Endothelial cell of umbilical vein (primary cell): ENCODE measurements around the gene SH3TC1. TPM values are rescaled to one million over a fixed set of nuclear protein-coding genes. Genes with fewer than 3 reads are reported as not detected.

Experiments
- BruUV-seq: library from RNA; stranded (reverse); fragments of 400-500 nt; replicated peaks from 2 replicates; lab custom pipeline; 2021; lab: Mats Ljungman, UMichigan
- CTCF ChIA-PET: fragments of 300-600, 350-600 bp; sonication (Branson Sonifier 250); formaldehyde crosslinking; loops from one replicate; lab custom pipeline; 2021; ENCODE audit warnings: antibody characterized with exemption, inconsistent platforms; lab: Charles Lee
- POLR2A ChIA-PET: fragments of 300-600, 350-600 bp; sonication (Branson Sonifier 250); formaldehyde crosslinking; loops from one replicate; lab custom pipeline; 2021; ENCODE audit warnings: antibody characterized with exemption, inconsistent platforms; lab: Charles Lee
- DNase-seq: peaks from one replicate; pipeline ENCODE4 v3.0.0-alpha.2; 2011; ENCODE audit warnings: low read depth, low spot score
- FAIRE-seq: peaks from 2 replicates; lab custom pipeline; 2011; peaks lifted over from hg19 to GRCh38; lab: Jason Lieb, UNC
- H2AFZ ChIP-seq: 2 replicates; pipeline ENCODE4 v1.6.0; 2012; ENCODE audit warnings: low read depth, low read length, control low read depth, inconsistent platforms
- H3K27ac ChIP-seq: 2 replicates; pipeline ENCODE4 v1.5.1; 2011; ENCODE audit warnings: low read depth, mild to moderate bottlenecking, control low read depth, low read length, moderate library complexity; ENCODE audit not compliant: insufficient read depth
- H3K27me3 ChIP-seq, 2 experiments: 2 replicates each; pipeline versions ENCODE4 v1.6.0 to v1.6.1; 2011; ENCODE audit warnings: low read length in 2 of 2, mixed read lengths in 1 of 2; ENCODE audit not compliant: control insufficient read depth in 2 of 2, insufficient read depth in 2 of 2
- H3K36me3 ChIP-seq, 2 experiments: 2 replicates in 1 of 2; 3 replicates in 1 of 2; pipeline ENCODE4 v1.5.1; 2011; ENCODE audit warnings: low read length in 2 of 2, mild to moderate bottlenecking in 1 of 2, moderate library complexity in 1 of 2; ENCODE audit not compliant: control insufficient read depth in 2 of 2, insufficient read depth in 2 of 2; ENCODE audit errors: extremely low read depth in 1 of 2
- H3K4me1 ChIP-seq: 3 replicates; pipeline ENCODE4 v1.5.1; 2011; ENCODE audit warnings: mild to moderate bottlenecking, low read length; ENCODE audit not compliant: control insufficient read depth, insufficient read depth; ENCODE audit errors: extremely low read depth
- H3K4me2 ChIP-seq: 2 replicates; pipeline ENCODE4 v1.6.1; 2011; ENCODE audit warnings: low read length, control low read depth, mixed read lengths; ENCODE audit not compliant: insufficient read depth
- H3K4me3 ChIP-seq, 3 experiments: fragments of 200-600 bp in 1 of 3; sonication (generic), shearing (Covaris generic) in 1 of 3; replicated peaks in 1 of 3; 2 replicates each; pipeline ENCODE4 v1.5.1; 2011 to 2016; ENCODE audit warnings: control low read depth in 3 of 3, low read length in 3 of 3, mild to moderate bottlenecking in 2 of 3, inconsistent platforms in 1 of 3, low read depth in 1 of 3, moderate library complexity in 1 of 3; ENCODE audit not compliant: insufficient read depth in 1 of 3
- H3K79me2 ChIP-seq: 2 replicates; pipeline ENCODE4 v1.6.0; 2012; ENCODE audit warnings: low read length, inconsistent platforms; ENCODE audit not compliant: control insufficient read depth, insufficient read depth
- H3K9ac ChIP-seq: replicated peaks from 2 replicates; pipeline ENCODE3; 2011; ENCODE audit warnings: low read length, control low read depth; ENCODE audit not compliant: insufficient read depth; ENCODE audit errors: extremely low read depth
- H3K9me1 ChIP-seq: replicated peaks from 3 replicates; pipeline ENCODE4 v1.6.0; 2011; ENCODE audit warnings: mild to moderate bottlenecking, low read length; ENCODE audit not compliant: control insufficient read depth, insufficient read depth; ENCODE audit errors: extremely low read depth
- H3K9me3 ChIP-seq: replicated peaks from 2 replicates; pipeline ENCODE4 v1.5.1; 2012; ENCODE audit warnings: low read length, inconsistent platforms; ENCODE audit not compliant: control insufficient read depth, insufficient read depth
- H4K20me1 ChIP-seq: replicated peaks from 2 replicates; pipeline ENCODE3; 2011; ENCODE audit warnings: mild to moderate bottlenecking, low read length; ENCODE audit not compliant: control insufficient read depth, insufficient read depth; ENCODE audit errors: extremely low read depth
- EZH2 ChIP-seq: IDR thresholded peaks from 2 replicates; pipeline ENCODE4 v1.6.1; 2012; ENCODE audit warnings: borderline replicate concordance, low read depth, mild to moderate bottlenecking, moderate library complexity, low read length, inconsistent platforms; ENCODE audit not compliant: severe bottlenecking
- FOS ChIP-seq: IDR thresholded peaks from 2 replicates; pipeline ENCODE4 v1.6.1; 2011; ENCODE audit warnings: mild to moderate bottlenecking, low read length, moderate library complexity, borderline replicate concordance; ENCODE audit not compliant: insufficient read depth
- GATA2 ChIP-seq: IDR thresholded peaks from 2 replicates; pipeline ENCODE4 v1.7.0; 2011; ENCODE audit warnings: low read depth, mild to moderate bottlenecking, moderate library complexity, mixed read lengths, low read length; ENCODE audit not compliant: insufficient read length, insufficient read depth
- JUN ChIP-seq: IDR thresholded peaks from 2 replicates; pipeline ENCODE4 v1.6.1; 2011; ENCODE audit warnings: borderline replicate concordance, low read depth; ENCODE audit not compliant: insufficient read length, insufficient read depth
- MYC ChIP-seq: IDR thresholded peaks from one replicate; pipeline ENCODE4 v1.6.1; 2011; ENCODE audit warnings: mild to moderate bottlenecking, low read depth, low read length
- POLR2A ChIP-seq: IDR thresholded peaks from 2 replicates; pipeline ENCODE4 v1.6.1; 2012; ENCODE audit warnings: low read depth, mild to moderate bottlenecking, control low read depth, low read length
- POLR2AphosphoS5 ChIP-seq: IDR thresholded peaks from 2 replicates; pipeline ENCODE4 v1.6.1; 2012; ENCODE audit warnings: low read depth, mild to moderate bottlenecking, control low read depth, low read length, moderate library complexity; ENCODE audit not compliant: insufficient read depth
- dilution Hi-C: fragments of 300-500 bp; cut with MboI; formaldehyde crosslinking; loops from one replicate; pipeline ENCODE4 v1.15.0; 2019; ENCODE audit warnings: low sequenced_read_pairs; ENCODE audit not compliant: extremely low pct_ligation_motif_present
- intact Hi-C: fragments of 100-400 bp; cut with micrococcal nuclease; formaldehyde crosslinking; loops from one replicate; pipeline ENCODE4 v1.10.0; 2022
- polyA plus RNA-seq, 4 experiments: library from polyadenylated mRNA; depleted of rRNA in 3 of 4; stranded (reverse) in 3 of 4; unstranded in 1 of 4; fragments of >200 nt; gene quantifications; 2 replicates each; pipeline versions ENCODE4 v1.2.1 to v1.2.3, GENCODE V29; 2011 to 2012; ENCODE audit warnings: missing spikeins in 1 of 4
- total RNA-seq: library from RNA; stranded (reverse); gene quantifications from 2 replicates; pipeline ENCODE4 v1.2.3, GENCODE V29; 2021
- TF ChIP-seq, protein P1 (sequence below): IDR thresholded peaks from 2 replicates; pipeline ENCODE4 v1.6.1; 2011; ENCODE audit not compliant: insufficient read depth, insufficient read length
- TF ChIP-seq, protein P2 (sequence below), 2 donors: IDR thresholded peaks; 1 replicate in 1 of 2; 2 replicates in 1 of 2; pipeline ENCODE4 v1.5.1; 2011; ENCODE audit warnings: low read length in 2 of 2, mild to moderate bottlenecking in 2 of 2, moderate library complexity in 2 of 2, control low read depth in 1 of 2, inconsistent platforms in 1 of 2, low read depth in 1 of 2; ENCODE audit not compliant: insufficient read depth in 1 of 2; ENCODE audit errors: extremely low read depth in 1 of 2

SH3TC1 gene
- total and polyA plus RNA-seq, 2 donors (not counting 3 experiments of a cell fraction or from before 2014, with no cell fraction given) = 96.5 to 192 TPM

- DNase-seq = no peak
- Histone ChIP-seq H3K4me1 (peaks cover 4% of the 10 kb centered on the region), H3K4me3 (no peak overlapping the region), H3K4me2 (no peak overlapping the region), H3K9me1 (no peaks in the 10 kb centered on the region), H3K79me2 (no peaks in the 10 kb centered on the region), H3K36me3 (no peaks in the 10 kb centered on the region), H2AFZ (no peak overlapping the region), H3K27me3 (peaks cover 0 to 1% of the 10 kb centered on the region in 2 experiments), H3K9me3 (no peaks in the 10 kb centered on the region), H3K9ac (no peak overlapping the region), H4K20me1 (no peaks in the 10 kb centered on the region), H3K27ac (no peak overlapping the region)
- FAIRE-seq = no peak
- POLR2A ChIA-PET = no interaction called here
- no peak for TF ChIP-seq JUN
- no peak for TF ChIP-seq POLR2AphosphoS5
- TF ChIP-seq, protein P1, sequence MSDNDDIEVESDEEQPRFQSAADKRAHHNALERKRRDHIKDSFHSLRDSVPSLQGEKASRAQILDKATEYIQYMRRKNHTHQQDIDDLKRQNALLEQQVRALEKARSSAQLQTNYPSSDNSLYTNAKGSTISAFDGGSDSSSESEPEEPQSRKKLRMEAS = no peak
- no peak for TF ChIP-seq EZH2
- no peak for TF ChIP-seq FOS
- no peak for TF ChIP-seq GATA2
- no peak for TF ChIP-seq MYC
- no peak for TF ChIP-seq POLR2A
- TF ChIP-seq, protein P2, sequence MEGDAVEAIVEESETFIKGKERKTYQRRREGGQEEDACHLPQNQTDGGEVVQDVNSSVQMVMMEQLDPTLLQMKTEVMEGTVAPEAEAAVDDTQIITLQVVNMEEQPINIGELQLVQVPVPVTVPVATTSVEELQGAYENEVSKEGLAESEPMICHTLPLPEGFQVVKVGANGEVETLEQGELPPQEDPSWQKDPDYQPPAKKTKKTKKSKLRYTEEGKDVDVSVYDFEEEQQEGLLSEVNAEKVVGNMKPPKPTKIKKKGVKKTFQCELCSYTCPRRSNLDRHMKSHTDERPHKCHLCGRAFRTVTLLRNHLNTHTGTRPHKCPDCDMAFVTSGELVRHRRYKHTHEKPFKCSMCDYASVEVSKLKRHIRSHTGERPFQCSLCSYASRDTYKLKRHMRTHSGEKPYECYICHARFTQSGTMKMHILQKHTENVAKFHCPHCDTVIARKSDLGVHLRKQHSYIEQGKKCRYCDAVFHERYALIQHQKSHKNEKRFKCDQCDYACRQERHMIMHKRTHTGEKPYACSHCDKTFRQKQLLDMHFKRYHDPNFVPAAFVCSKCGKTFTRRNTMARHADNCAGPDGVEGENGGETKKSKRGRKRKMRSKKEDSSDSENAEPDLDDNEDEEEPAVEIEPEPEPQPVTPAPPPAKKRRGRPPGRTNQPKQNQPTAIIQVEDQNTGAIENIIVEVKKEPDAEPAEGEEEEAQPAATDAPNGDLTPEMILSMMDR (IDR thresholded peaks at IDR 0.05; ENCODE audit: extremely low read depth in 1 of 2, insufficient read depth in 1 of 2, low read depth in 1 of 2, low read length in 2 of 2) = no peak
- CTCF ChIA-PET = no interaction called here
- no TSS peak for BruUV-seq
- dilution Hi-C loops (no loop called here), intact Hi-C loops (loop anchor here (10.0 kb wide), 1 partner anchor 331 kb away; the partner anchor contains the start of gene CPZ)
These were observed 64.3 kb downstream of the SH3TC1 start for GRCh38 chr4:8263397-8263796.
